HG02840 (cell line): ENCODE measurements around the gene SOX5.
"Not testable (repeated sequence)": the region's sequence is repeated elsewhere in the genome, so short reads cannot be mapped to it uniquely, and the experiment has no call there.

Experiments used
- ATAC-seq: cut with Tn5 transposase; IDR thresholded peaks from one replicate; pipeline ENCODE4 v1.9.1; 2021; ENCODE audit warnings: mild to moderate bottlenecking, moderate library complexity, moderate number of reproducible peaks; ENCODE audit not compliant: unreplicated experiment, low FRiP score

Gene SOX5

GRCh38 chr12:23519444-23519843, 430.0 kb downstream of the SOX5 start:
- ATAC-seq = not testable (repeated sequence)

GRCh38 chr12:23515785-23516184, 433.7 kb downstream of the SOX5 start:
- ATAC-seq = not testable (repeated sequence)

GRCh38 chr12:23510484-23510883, 439.0 kb downstream of the SOX5 start:
- ATAC-seq = no peak

- not testable (repeated sequence) for ATAC-seq
Measured at GRCh38 chr12:23509832-23510231, 439.6 kb downstream of the SOX5 start.

GRCh38 chr12:23507785-23508184, 441.7 kb downstream of the SOX5 start:
- not testable (repeated sequence) for ATAC-seq

GRCh38 chr12:23505736-23506135, 443.7 kb downstream of the SOX5 start:
- ATAC-seq = not testable (repeated sequence)

GRCh38 chr12:23504641-23505399, 444.6 kb downstream of the SOX5 start:
- ATAC-seq = no peak

- ATAC-seq = no peak
Measured at GRCh38 chr12:23504043-23504442, 445.4 kb downstream of the SOX5 start.

GRCh38 chr12:23503544-23503943, 445.9 kb downstream of the SOX5 start:
- ATAC-seq = no peak

- ATAC-seq = no peak
Measured at GRCh38 chr12:23502259-23502658, 447.2 kb downstream of the SOX5 start.

GRCh38 chr12:23495472-23495871, 454.0 kb downstream of the SOX5 start:
- no peak for ATAC-seq

- ATAC-seq = no peak
Measured at GRCh38 chr12:23493672-23494071, 455.8 kb downstream of the SOX5 start.

GRCh38 chr12:23491029-23491428, 458.4 kb downstream of the SOX5 start:
- not testable (repeated sequence) for ATAC-seq

- ATAC-seq = no peak
Measured at GRCh38 chr12:23488130-23488529, 461.3 kb downstream of the SOX5 start.

GRCh38 chr12:23484238-23484637, 465.2 kb downstream of the SOX5 start:
- no peak for ATAC-seq

GRCh38 chr12:23482571-23482970, 466.9 kb downstream of the SOX5 start:
- no peak for ATAC-seq
